Panc1 (cell line): ENCODE data around the gene ZNF573. TPM values are rescaled to one million over a fixed set of nuclear protein-coding genes. Genes with fewer than 3 reads are reported as not detected.
"Not testable (repeated sequence)": the region's sequence is repeated elsewhere in the genome, so short reads cannot be mapped to it uniquely, and the experiment has no call there.

Experiments
- ATAC-seq: fragments of 200-7000 bp; cut with Tn5 transposase; 2 replicates; pipeline ENCODE4 v1.9.1; 2020; ENCODE audit warnings: mild to moderate bottlenecking, moderate library complexity
- BruUV-seq: library from RNA; stranded (reverse); fragments of 400-500 nt; replicated peaks from 2 replicates; lab custom pipeline; 2021; lab: Mats Ljungman, UMichigan
- CTCF ChIA-PET: fragments of 300-600 bp; sonication (Branson Sonifier 250); formaldehyde crosslinking; loops from one replicate; lab custom pipeline; 2022; ENCODE audit warnings: antibody characterized with exemption; lab: Charles Lee
- POLR2A ChIA-PET: fragments of 300-600 bp; sonication (Branson Sonifier 250); formaldehyde crosslinking; loops from one replicate; lab custom pipeline; 2022; ENCODE audit warnings: antibody characterized with exemption; lab: Charles Lee
- DNase-seq: peaks from one replicate; pipeline ENCODE4 v3.0.0-alpha.2; 2010; ENCODE audit warnings: low read depth, low spot score
- H3K27ac ChIP-seq: 2 replicates; pipeline ENCODE4 v1.5.1; 2011; ENCODE audit warnings: mild to moderate bottlenecking, low read length, inconsistent platforms
- H3K27me3 ChIP-seq: fragments of 200-500 bp; sonication (Bioruptor generic); 2 replicates; pipeline ENCODE4 v1.6.0; 2014; ENCODE audit warnings: low read length, inconsistent platforms; ENCODE audit not compliant: control insufficient read depth, insufficient read depth
- H3K36me3 ChIP-seq: fragments of 200-500 bp; sonication (Bioruptor generic); 2 replicates; pipeline ENCODE4 v1.5.1; 2014; ENCODE audit warnings: inconsistent platforms, mild to moderate bottlenecking, low read length, moderate library complexity; ENCODE audit not compliant: control insufficient read depth, insufficient read depth
- H3K4me1 ChIP-seq: 2 replicates; pipeline ENCODE4 v1.5.1; 2011; ENCODE audit warnings: inconsistent platforms, mild to moderate bottlenecking, low read length, moderate library complexity; ENCODE audit not compliant: control insufficient read depth, insufficient read depth
- H3K4me3 ChIP-seq, 2 experiments: 2 replicates each; pipeline ENCODE4 v1.5.1; 2011 to 2012; ENCODE audit warnings: low read depth in 2 of 2, low read length in 2 of 2, mild to moderate bottlenecking in 2 of 2, inconsistent platforms in 1 of 2, moderate library complexity in 1 of 2
- H3K9me3 ChIP-seq: fragments of 200-500 bp; sonication (Bioruptor generic); 2 replicates; pipeline ENCODE4 v1.5.1; 2014; ENCODE audit warnings: low read depth, mild to moderate bottlenecking, inconsistent platforms, low read length, moderate library complexity; ENCODE audit not compliant: control insufficient read depth, insufficient read depth
- CTCF ChIP-seq: fragments of 450-650 bp; IDR thresholded peaks from 2 replicates; pipeline ENCODE4 v1.5.1; 2017; ENCODE audit warnings: mild to moderate bottlenecking
- POLR2AphosphoS5 ChIP-seq: IDR thresholded peaks from 2 replicates; pipeline ENCODE4 v1.6.1; 2012; ENCODE audit warnings: mild to moderate bottlenecking, low read depth, low read length, moderate library complexity
- SIN3A ChIP-seq: IDR thresholded peaks from 2 replicates; pipeline ENCODE4 v1.6.1; 2012; ENCODE audit warnings: low read depth, mild to moderate bottlenecking, low read length, moderate library complexity, borderline replicate concordance; ENCODE audit not compliant: insufficient read depth
- TCF7L2 ChIP-seq: IDR thresholded peaks from 2 replicates; pipeline ENCODE4 v1.6.1; 2011; ENCODE audit warnings: mild to moderate bottlenecking, low read depth, low read length, inconsistent platforms
- in situ Hi-C: cut with HindIII; loops from 2 replicates; pipeline ENCODE4 v1.10.0; 2016; ENCODE audit warnings: low sequenced_read_pairs, low pct_unique_long_range_greater_than_20kb
- intact Hi-C: fragments of 100-400 bp; cut with micrococcal nuclease; formaldehyde crosslinking; loops from one replicate; pipeline ENCODE4 v1.10.0; 2022; ENCODE audit not compliant: unreplicated experiment
- total RNA-seq: library from RNA; stranded (reverse); gene quantifications from one replicate; pipeline ENCODE4 v1.2.1, GENCODE V29; 2021; ENCODE audit not compliant: unreplicated experiment
- TF ChIP-seq, protein P1 (sequence below), 2 experiments: IDR thresholded peaks; 2 replicates each; pipeline ENCODE4 v1.6.1; 2011 to 2012; ENCODE audit warnings: low read depth in 2 of 2, control low read depth in 1 of 2, low read length in 1 of 2, mild to moderate bottlenecking in 1 of 2, moderate library complexity in 1 of 2; ENCODE audit not compliant: insufficient read depth in 1 of 2

The ZNF573 gene
- total RNA-seq, 1 experiment from 2014 or later = 13.3 TPM

GRCh38 chr19:37815611-37816010, 36.2 kb upstream of the ZNF573 start:
- BruUV-seq, H3K36me3 ChIP-seq, POLR2A ChIA-PET, H3K4me3 ChIP-seq, ATAC-seq, H3K27me3 ChIP-seq, DNase-seq, H3K27ac ChIP-seq, CTCF ChIA-PET, H3K4me1 ChIP-seq, in situ Hi-C loops, intact Hi-C loops, H3K9me3 ChIP-seq: not testable (repeated sequence)

- H3K9me3 ChIP-seq = peaks cover 9% of the 10 kb centered on the region; the same call in 1 of the 2 replicates
- no peaks in the 10 kb centered on the region for H3K4me1 ChIP-seq
- no peak overlapping the region for H3K27ac ChIP-seq
- intact Hi-C loops = no loop called here
- no peak overlapping the region for H3K4me3 ChIP-seq
- ATAC-seq = no peak
- H3K36me3 ChIP-seq = no peaks in the 10 kb centered on the region
- ChIA-PET POLR2A (no interaction called here), CTCF (interaction anchor here (0.6 kb wide), 1 partner anchor 1245 kb away, joined by 4 read pairs; no protein-coding TSS in a partner anchor)
- TF ChIP-seq POLR2AphosphoS5 = no peak
- TF ChIP-seq CTCF = no peak
- TF ChIP-seq SIN3A = no peak
- TF ChIP-seq, protein P1, sequence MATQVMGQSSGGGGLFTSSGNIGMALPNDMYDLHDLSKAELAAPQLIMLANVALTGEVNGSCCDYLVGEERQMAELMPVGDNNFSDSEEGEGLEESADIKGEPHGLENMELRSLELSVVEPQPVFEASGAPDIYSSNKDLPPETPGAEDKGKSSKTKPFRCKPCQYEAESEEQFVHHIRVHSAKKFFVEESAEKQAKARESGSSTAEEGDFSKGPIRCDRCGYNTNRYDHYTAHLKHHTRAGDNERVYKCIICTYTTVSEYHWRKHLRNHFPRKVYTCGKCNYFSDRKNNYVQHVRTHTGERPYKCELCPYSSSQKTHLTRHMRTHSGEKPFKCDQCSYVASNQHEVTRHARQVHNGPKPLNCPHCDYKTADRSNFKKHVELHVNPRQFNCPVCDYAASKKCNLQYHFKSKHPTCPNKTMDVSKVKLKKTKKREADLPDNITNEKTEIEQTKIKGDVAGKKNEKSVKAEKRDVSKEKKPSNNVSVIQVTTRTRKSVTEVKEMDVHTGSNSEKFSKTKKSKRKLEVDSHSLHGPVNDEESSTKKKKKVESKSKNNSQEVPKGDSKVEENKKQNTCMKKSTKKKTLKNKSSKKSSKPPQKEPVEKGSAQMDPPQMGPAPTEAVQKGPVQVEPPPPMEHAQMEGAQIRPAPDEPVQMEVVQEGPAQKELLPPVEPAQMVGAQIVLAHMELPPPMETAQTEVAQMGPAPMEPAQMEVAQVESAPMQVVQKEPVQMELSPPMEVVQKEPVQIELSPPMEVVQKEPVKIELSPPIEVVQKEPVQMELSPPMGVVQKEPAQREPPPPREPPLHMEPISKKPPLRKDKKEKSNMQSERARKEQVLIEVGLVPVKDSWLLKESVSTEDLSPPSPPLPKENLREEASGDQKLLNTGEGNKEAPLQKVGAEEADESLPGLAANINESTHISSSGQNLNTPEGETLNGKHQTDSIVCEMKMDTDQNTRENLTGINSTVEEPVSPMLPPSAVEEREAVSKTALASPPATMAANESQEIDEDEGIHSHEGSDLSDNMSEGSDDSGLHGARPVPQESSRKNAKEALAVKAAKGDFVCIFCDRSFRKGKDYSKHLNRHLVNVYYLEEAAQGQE (IDR thresholded peaks at IDR 0.05; ENCODE audit: insufficient read depth in 1 of 2, low read depth in 2 of 2, low read length in 1 of 2) = no peak
- TF ChIP-seq TCF7L2 = no peak
- in situ Hi-C loops = no loop called here
- no TSS peak for BruUV-seq
- DNase-seq = no peak
- H3K27me3 ChIP-seq = no peaks in the 10 kb centered on the region
Observed at GRCh38 chr19:37813340-37813739, 34.0 kb upstream of the ZNF573 start.

DNA sequence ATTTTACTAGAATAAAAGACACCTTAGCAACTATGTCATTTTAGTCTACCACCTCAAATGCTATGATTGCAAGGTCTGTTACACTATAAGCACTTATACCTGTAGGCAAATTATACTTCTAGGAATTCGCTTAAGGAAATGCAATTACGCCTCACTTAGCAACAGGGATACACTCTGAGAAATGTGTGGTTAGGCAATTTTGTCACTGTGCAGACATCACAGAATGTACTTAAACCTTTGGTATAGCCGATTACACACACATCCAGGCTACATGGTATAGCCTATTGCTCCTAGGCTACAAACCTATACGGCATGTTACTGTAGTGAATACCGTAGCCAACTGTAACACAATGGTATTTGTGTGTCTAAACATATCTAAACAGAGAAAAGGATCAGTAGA, 30.0 kb upstream of the ZNF573 start:
- H3K36me3 ChIP-seq = no peaks in the 10 kb centered on the region
- peaks cover 20% of the 10 kb centered on the region; the same call in 1 of the 2 replicates for H3K9me3 ChIP-seq
- H3K27me3 ChIP-seq = no peaks in the 10 kb centered on the region
- in situ Hi-C loops = no loop called here
- ATAC-seq (no peak), DNase-seq (no peak)
- H3K4me3 ChIP-seq = no peak overlapping the region
- H3K4me1 ChIP-seq = no peaks in the 10 kb centered on the region
- TF ChIP-seq TCF7L2 = no peak
- TF ChIP-seq POLR2AphosphoS5 = no peak
- TF ChIP-seq SIN3A = no peak
- no peak for TF ChIP-seq CTCF
- TF ChIP-seq, protein P1 (IDR thresholded peaks at IDR 0.05; ENCODE audit: insufficient read depth in 1 of 2, low read depth in 2 of 2, low read length in 1 of 2) = no peak
- H3K27ac ChIP-seq = no peak overlapping the region
- intact Hi-C loops = no loop called here
- ChIA-PET POLR2A (no interaction called here), CTCF (no interaction called here)
- BruUV-seq = no TSS peak
